Tibial artery (tissue), 4 donors: ENCODE data around the gene KDM4B.
A peak's percentile ranks its signal among the peaks of the same experiment; 100 is the strongest.

Experiments used
- DNase-seq, 2 donors: peaks; one replicate each; pipeline ENCODE4 v3.0.0-alpha.2; 2019
- H3K27ac ChIP-seq, 2 donors: fragments of 200-600 bp; sonication (generic) in 1 of 2; 1 replicate in 1 of 2; 2 replicates in 1 of 2; pipeline ENCODE4 v1.5.1; 2018 to 2019; ENCODE audit warnings: mild to moderate bottlenecking in 1 of 2
- H3K27me3 ChIP-seq, 2 donors: fragments of 200-600 bp; sonication (generic) in 1 of 2; one replicate each; pipeline versions ENCODE4 v1.5.1 to v1.6.0; 2016 to 2019
- H3K36me3 ChIP-seq, 3 donors: fragments of 200-600 bp; sonication (generic) in 2 of 3; one replicate each; pipeline ENCODE4 v1.5.1; 2016 to 2019; ENCODE audit warnings: mild to moderate bottlenecking in 2 of 3
- H3K4me1 ChIP-seq, 4 donors: fragments of 200-600 bp; sonication (generic) in 2 of 4; 1 replicate in 3 of 4; 2 replicates in 1 of 4; pipeline ENCODE4 v1.5.1; 2016 to 2019
- H3K4me3 ChIP-seq, 2 donors: fragments of 200-600 bp; sonication (generic) in 1 of 2; 1 replicate in 1 of 2; 2 replicates in 1 of 2; pipeline ENCODE4 v1.5.1; 2018 to 2019; ENCODE audit warnings: mild to moderate bottlenecking in 2 of 2
- H3K9me3 ChIP-seq, 3 donors: fragments of 200-600 bp; sonication (generic) in 1 of 3; one replicate each; pipeline ENCODE4 v1.5.1; 2016 to 2019
- CTCF ChIP-seq, 2 experiments: fragments of 200-600 bp in 1 of 2; fragments of 450-650 bp in 1 of 2; IDR thresholded peaks; one replicate each; pipeline ENCODE4 v1.5.1; 2017 to 2019; ENCODE audit warnings: antibody characterized with exemption in 2 of 2, mild to moderate bottlenecking in 1 of 2, moderate library complexity in 1 of 2
- intact Hi-C: fragments of 100-400 bp; cut with DNase I; formaldehyde crosslinking; loops from one replicate; pipeline ENCODE4 v1.15.0; 2023; ENCODE audit warnings: low total_unique reads

The KDM4B gene

GRCh38 chr19:5134691-5135090 is 165.8 kb downstream of the KDM4B start:
- Histone ChIP-seq H3K4me1 (peaks cover 0 to 6% (median 0%) of the 10 kb centered on the region in 4 donors), H3K36me3 (peaks cover 42 to 100% (median 75%) of the 10 kb centered on the region in 3 donors), H3K9me3 (no peaks in the 10 kb centered on the region), H3K27me3 (no peaks in the 10 kb centered on the region), H3K27ac (no peak overlapping the region), H3K4me3 (no peak overlapping the region)
- DNase-seq: no peak
- intact Hi-C loops: no loop called here
- TF ChIP-seq CTCF (IDR thresholded peaks at IDR 0.05): no peak

- Histone ChIP-seq H3K27ac (no peak overlapping the region), H3K27me3 (no peaks in the 10 kb centered on the region), H3K4me1 (peaks cover 0 to 6% (median 0%) of the 10 kb centered on the region in 4 donors), H3K9me3 (no peaks in the 10 kb centered on the region), H3K36me3 (peaks cover 42 to 100% (median 88%) of the 10 kb centered on the region in 3 donors), H3K4me3 (no peak overlapping the region)
- intact Hi-C loops: no loop called here
- TF ChIP-seq CTCF (IDR thresholded peaks at IDR 0.05): no peak
- DNase-seq: no peak
Measured at GRCh38 chr19:5136073-5136855, 167.4 kb downstream of the KDM4B start.

DNA sequence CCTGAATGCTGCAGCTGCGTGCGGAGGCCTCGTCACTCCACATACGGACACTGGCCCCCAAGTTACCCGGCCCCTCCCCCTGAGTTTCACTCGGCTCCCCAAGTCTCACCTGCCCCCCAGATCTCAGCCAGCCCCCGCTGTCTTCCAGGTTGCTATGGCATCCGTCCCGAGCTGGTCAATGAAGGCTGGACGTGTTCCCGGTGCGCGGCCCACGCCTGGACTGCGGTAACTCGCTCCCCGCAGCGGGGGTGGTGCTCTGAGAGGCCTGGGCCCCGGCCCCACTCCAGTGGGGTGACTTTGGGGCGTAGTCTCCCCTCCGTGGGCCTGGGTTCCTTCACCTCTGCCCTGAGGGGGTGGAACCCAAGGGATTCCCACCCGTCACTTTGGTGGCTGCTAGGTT is 168.2 kb downstream of the KDM4B start:
- Histone ChIP-seq H3K4me1 (peaks cover 0 to under 1% (median 0%) of the 10 kb centered on the region in 4 donors), H3K27me3 (no peaks in the 10 kb centered on the region), H3K27ac (no peak overlapping the region), H3K36me3 (peaks cover 49 to 100% (median 91%) of the 10 kb centered on the region in 3 donors), H3K9me3 (no peaks in the 10 kb centered on the region), H3K4me3 (no peak overlapping the region)
- no peak for TF ChIP-seq CTCF (IDR thresholded peaks at IDR 0.05)
- intact Hi-C loops: no loop called here
- no peak for DNase-seq

DNA sequence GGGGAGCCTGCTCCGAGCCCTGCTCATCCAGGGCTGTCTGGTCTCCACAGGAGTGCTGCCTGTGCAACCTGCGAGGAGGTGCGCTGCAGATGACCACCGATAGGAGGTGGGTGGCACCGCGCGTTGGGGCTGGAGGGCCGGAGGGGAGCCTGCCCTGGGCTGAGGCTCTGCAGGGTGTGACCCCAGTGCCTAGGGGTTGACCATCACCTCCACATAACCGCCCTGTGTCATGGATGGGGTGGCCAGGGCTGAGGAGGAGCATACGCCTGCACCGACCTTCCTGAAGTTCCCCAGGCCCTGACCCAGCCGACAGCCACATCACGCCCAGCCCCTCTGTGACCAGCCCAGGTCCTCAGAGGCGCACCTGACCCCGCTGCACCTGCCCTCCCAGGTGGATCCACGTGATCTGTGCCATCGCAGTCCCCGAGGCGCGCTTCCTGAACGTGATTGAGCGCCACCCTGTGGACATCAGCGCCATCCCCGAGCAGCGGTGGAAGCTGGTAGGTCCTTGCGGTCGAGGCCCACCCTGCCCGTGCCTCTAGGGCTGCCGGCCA is 168.7 kb downstream of the KDM4B start:
- DNase-seq: no peak
- H3K27ac ChIP-seq: no peak overlapping the region
- H3K4me3 ChIP-seq: no peak overlapping the region
- intact Hi-C loops: no loop called here
- H3K4me1 ChIP-seq: no peaks in the 10 kb centered on the region
- TF ChIP-seq CTCF (IDR thresholded peaks at IDR 0.05): peak in 1 of 2 experiments; percentile 12
- H3K9me3 ChIP-seq: no peaks in the 10 kb centered on the region
- no peaks in the 10 kb centered on the region for H3K27me3 ChIP-seq
- peaks cover 47 to 100% (median 92%) of the 10 kb centered on the region in 3 donors for H3K36me3 ChIP-seq

- Histone ChIP-seq H3K4me1 (no peaks in the 10 kb centered on the region), H3K27ac (no peak overlapping the region), H3K27me3 (no peaks in the 10 kb centered on the region), H3K4me3 (no peak overlapping the region), H3K9me3 (no peaks in the 10 kb centered on the region), H3K36me3 (peaks cover 36 to 100% (median 91%) of the 10 kb centered on the region in 3 donors)
- TF ChIP-seq CTCF (IDR thresholded peaks at IDR 0.05): no peak
- no peak for DNase-seq
- intact Hi-C loops: no loop called here
Measured at GRCh38 chr19:5138606-5139582, 170.0 kb downstream of the KDM4B start.
